HG03520 (cell line): ENCODE measurements around the gene VWA3B.
"Not testable (repeated sequence)": the region's sequence is repeated elsewhere in the genome, so short reads cannot be mapped to it uniquely, and the experiment has no call there.

ENCODE experiments used
- ATAC-seq: cut with Tn5 transposase; IDR thresholded peaks from one replicate; pipeline ENCODE4 v1.9.1; 2021; ENCODE audit warnings: mild to moderate bottlenecking, moderate library complexity; ENCODE audit not compliant: unreplicated experiment

Gene VWA3B

DNA sequence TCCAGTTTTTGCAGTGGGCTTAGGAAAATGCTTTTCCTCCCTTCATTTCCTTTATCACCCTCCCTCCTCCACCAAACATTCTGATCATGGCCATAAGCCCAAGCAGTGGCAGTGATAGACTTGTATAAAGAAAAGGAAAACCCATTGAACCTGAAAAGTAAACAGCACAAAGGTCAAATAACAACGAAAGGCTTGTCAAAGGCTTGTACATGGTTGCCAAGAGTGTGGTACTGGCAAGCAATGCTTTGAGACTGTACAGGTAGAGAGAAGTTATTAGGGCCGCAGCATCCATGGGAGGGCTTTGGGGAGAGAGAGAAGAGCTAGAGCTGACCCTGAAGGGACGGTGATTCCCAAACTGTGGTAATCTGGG lies 2.1 kb upstream of the VWA3B start:
- ATAC-seq = no peak

DNA sequence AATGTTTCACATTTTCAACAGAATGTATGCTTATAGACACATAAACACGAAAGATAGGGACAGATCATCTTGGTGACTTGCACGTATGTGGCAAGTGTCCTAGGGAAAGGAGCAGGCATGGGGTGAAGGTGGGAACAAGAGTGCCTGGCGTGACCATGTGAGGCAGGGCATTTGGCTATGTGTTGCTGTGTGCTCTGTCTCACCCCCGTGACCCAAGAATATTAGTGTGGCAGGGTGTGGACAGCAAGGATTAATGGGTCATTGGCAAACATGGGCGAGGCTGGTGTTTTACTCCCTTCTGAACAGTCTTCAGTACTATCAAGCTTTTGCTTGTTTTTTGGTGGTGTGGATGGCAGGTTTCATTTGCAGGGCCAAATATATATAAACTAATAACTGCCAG lies 1.3 kb upstream of the VWA3B start:
- no peak for ATAC-seq

DNA sequence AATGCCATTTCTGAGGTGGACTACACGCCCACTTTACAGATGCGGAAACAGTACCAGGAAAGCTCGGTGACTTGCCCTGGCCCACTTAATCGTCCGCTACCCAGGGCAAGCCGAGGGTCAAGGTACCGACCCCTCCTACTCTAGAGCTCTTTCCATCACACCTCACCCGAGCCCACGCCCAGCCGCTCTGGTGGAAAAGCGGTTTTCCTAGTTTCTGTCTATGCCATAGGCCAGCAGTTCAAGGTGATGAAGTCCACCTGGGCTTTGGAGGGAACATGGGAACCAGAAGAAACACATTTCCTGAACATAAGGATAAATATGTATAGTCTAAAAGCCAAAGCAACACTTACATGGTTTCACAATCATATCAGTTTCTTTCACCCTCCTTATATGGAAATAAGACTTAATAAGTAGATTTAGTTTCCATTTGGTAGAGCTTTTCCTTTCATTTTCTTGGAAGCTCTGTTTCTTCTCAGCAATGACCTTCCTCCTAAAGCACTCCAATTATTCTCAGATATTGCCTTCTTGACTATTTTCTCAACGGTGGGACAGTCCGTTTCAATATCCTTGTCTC lies 567 bp downstream of the VWA3B start:
- no peak for ATAC-seq

DNA sequence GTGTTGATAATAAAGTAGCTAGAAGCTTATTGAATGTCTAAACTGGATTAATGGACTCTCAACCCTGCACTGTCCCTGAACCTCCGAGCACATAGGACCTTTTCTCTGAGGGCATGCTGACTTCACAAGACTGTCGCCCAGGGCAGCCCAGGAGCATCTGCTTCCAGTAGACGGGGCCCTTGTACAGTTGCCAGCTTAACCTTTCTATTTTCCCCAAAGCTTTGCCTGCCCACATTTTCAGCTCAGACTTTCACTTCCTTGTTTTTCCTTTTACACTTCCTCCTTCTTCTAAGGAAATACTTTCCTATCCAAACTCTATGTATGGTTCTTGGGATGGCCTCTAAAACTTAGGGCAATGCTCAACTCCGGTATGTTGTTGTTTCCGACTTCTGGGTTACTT lies 1.3 kb downstream of the VWA3B start:
- no peak for ATAC-seq

DNA sequence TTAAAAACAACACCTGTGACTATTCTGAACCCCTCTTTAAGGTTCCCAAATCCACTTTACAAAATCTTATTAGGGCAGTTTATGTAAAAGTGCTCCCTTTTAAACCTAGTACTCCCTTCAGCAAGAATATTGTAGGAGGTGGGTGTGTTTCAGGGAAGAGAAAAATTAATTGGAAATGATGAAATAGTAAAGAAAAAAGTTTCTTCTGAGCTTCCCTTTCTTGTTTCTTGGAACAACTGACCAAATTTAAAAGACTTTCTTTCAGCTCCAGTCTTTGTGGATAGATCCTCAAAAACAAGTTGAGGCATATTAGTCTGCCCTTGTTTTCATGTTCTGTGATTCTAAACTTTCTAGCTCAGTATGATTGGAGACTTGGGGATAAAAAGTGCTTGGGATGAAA lies 3.0 kb downstream of the VWA3B start:
- no peak for ATAC-seq

DNA sequence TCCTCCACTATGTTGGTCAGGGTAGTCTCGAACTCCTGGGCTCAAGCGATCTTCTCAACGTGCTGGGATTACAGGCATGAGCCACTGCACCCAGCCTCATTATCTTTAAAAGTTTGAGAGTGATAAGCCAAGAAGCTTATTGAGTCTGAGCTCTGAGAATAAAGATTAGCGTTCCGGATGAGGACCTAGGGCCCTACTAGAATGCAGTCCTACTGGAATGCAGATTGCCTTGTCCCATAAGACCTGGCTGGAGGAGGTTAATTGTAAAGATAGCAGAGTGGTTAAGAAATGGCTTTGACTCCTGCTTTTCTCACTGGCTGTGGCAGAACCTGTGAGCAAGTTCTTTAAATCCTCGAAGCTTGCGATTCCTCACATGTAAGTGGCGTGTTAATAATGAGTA lies 4.0 kb downstream of the VWA3B start:
- no peak for ATAC-seq

DNA sequence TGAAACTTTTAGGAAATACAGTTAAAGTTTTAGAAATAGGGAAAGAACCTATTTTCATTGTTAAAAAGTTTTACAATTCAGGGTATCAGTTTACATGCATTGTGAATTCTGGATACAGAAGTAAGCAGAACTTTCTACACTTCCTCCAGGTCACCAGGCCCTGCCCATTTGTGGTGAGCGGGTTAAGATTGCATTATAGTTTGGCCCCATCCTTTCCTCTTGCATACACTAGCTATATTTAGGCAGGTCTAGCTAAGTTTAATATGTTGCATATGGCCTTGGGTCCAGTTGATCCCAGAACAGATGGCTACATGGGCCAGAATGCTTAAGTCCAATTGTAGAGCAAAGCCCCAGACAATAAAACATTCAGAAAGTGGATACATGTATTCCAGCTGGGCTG lies 4.8 kb downstream of the VWA3B start:
- no peak for ATAC-seq

DNA sequence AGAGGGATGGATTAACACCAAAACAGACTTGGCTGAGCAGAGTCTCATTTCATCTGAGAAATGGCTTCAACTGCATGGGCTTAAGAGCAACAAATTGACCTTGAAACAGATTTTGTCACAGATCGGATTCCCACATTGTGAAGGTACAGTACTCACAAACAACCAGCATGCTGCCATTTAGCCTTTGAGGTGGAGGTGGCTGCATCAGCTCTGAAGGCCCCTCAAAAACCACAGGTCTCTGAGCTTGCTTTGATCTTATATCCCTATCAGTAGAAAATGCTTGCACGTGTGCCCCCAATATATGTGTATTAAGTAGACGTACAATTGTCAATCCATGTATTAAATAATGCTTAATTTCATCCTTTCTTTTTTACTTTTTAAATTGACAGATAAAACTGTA lies 6.2 kb downstream of the VWA3B start:
- ATAC-seq = no peak

DNA sequence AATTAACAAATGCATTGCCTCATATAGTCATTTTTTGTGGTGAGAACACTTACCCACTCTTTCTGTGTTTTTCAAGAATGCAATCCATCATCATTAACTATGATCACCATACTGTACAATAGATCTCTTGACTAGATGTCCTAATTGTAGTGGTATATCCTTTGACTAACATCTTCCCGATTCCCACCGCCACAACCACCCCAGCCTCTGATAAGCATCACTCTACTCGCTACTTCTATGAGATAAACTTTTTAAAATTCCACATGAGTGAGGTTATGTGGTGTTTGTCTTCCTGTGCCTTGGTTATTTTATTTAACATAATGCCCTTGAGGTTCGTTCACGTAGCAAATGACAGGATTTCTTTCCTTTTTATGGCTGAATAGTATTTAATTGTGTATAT lies 6.6 kb downstream of the VWA3B start:
- ATAC-seq = no peak

DNA sequence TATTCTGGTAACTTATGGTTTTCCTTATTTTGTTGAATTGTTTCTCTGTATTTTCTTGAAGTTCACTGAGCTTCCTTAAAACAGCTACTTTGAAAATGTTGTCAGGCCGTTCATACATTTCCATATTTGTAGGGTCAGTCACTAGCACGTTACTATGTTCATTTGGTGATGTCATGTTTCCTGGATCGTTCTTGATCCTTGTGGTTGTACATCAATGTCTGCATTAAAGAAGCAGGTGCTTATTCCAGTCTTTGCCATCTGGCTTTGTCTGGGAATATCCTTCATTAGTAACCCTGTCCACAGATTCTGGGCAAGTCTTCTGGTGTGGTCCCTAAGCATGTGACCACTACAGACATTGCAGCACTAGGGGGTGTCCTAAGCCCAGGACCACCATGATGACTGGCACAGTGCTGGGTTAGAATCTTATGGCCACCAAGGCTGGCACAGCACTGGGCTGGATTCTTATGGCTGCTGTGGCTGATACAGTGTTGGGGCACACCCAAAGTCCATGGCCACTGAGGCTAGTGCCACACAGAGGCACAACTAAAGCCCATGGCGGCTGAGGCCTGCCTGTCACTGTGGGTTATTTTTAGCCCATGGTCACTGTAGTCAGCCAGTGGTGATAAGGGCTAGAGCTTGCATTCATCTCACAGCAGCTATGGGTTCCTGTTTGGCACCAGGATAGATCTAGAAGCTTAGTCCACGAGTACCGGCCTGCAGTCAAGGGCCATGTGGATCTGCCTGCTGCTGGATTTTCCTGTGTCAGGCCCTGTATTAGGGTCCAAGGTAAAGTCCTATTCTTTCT lies 13.2 kb downstream of the VWA3B start:
- ATAC-seq = no peak

DNA sequence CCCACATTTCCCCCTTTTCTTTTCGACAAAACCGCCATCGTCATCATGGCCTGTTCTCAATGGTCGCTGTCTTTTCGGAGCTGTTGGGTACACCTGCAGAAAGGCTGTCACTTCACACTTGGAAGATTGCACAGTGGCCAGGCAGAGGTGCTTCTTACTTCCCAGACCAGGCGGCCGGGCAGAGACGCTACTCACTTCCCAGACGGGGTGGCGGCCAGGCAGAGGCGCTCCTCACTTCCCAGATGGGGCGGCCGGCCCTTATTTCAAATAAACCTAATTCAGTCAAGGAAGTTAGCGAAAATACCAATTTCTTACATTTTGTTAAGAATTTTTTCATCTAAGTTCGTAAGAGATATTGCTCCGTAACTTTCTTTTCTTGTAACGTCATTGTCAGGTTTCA lies 15.3 kb downstream of the VWA3B start:
- not testable (repeated sequence) for ATAC-seq

DNA sequence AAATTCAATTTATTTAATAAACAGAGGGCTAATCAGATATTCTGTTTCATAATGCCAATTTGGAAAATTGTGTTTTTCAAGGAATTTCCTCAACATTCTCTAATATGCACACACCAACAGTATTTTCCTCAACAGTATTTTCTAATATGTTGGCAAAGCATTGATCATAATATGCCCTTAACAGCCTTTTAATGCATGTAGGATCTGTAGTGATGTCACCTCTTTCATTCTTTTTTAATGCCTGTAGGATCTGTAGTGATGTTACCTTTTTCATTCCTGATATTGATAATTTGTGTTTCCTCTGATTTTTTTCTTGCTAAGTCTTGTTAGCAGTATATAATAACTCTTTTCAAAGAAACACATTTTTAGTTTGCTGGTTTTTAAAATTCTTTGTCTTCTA lies 15.9 kb downstream of the VWA3B start:
- ATAC-seq = no peak

DNA sequence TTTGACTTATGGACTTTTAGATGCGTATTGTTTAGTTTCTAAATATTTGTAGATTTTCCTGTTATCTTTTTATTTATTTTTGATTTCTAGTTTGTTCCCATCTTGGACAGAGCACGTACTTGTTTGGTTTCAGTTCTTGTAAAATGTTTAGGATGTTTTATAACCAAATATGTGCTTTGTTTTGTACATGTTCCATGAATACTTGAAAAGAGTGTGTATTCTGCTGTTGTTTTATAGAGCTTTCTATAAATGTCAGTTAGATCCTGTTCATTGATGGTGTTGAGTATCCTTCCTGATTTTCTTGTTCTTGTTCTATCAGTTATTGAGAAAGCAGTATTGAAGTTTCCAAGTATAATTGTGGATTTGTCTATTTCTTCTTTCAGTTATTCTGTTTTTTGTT lies 21.1 kb downstream of the VWA3B start:
- ATAC-seq = no peak

DNA sequence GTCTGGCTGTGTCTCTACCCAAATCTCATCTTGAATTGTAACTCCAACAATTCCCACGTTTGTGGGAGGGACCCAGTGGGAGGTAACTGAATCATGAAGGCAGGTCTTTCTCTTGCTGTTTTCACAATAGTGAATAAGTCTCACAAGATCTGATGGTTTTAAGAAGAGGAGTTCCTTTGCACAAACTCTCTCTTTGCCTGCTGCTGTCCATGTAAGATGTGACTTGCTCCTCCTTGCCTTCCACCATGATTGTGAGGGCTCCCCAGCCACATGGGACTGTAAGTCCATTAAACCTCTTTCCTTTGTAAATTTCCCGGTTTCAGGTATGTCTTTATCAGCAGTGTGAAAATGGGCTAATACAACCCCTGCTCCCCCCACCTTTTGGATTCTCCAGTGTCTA lies 23.8 kb downstream of the VWA3B start:
- no peak for ATAC-seq

DNA sequence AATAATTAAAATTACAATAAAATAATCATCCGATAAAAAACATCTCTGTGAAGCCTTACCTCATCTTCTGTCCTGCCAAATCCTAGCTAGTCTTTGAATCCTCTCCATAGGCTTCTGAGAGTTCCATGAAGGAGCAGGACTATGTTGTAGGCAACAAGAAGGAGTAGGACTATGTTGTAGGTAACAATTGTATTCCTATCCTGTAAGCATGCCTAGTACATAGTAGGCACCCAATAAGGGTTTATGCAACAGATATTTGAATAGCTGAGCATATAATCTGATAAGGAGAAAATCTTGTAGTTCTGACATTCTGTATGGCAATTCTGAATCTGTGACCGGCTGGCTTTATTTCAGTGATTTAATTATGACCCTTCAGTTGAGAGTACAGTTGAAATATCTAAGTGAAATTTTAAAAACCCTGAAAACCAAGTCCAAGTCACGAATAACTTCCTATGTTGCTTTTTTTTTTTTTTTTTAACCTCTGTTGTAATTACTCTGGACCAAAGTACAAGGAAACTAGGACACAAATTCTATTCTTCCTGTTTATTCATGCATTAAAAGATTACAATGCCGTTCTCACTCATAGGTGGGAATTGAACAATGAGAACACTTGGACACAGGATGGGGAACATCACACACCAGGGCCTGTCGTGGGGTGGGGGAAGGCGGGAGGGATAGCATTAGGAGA lies 27.8 kb downstream of the VWA3B start:
- ATAC-seq = no peak

DNA sequence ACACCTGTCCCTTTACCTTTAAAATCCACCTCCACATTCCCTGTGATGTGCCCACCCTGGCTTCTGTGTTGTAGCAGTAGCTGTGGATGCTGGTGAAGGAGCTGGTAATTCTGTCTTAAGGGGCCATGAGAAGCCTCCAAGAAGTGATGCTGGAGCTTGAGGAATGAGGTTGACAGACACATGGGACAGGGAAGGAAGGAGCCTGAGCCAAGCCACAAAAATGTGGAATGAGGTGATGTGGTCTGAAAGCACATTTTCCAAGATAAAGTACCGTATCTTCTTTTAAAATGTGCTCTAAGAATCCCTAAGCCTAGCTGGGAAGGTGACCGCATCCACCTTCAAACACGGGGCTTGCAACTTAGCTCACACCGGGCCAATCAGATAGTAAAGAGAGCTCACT lies 31.2 kb downstream of the VWA3B start:
- no peak for ATAC-seq

DNA sequence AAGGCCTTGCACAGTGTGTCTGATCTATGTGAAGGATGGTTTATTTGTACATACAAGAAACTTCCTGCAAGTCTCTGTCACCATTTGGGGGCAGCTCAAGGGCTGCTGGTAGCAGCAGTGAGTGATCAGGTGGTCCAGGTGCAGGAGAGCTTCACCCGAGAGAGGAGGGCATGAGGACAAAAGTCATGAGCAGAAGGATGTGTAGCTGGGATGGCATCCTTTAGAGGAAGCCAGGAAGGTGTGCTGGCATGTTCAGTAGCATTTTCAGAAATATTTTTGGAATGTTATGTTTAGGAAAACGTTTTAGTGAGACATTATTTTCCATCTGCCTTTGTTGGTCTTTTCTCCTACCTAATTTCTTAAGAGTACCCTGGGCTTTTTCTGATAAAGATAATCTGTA lies 31.9 kb downstream of the VWA3B start:
- no peak for ATAC-seq

DNA sequence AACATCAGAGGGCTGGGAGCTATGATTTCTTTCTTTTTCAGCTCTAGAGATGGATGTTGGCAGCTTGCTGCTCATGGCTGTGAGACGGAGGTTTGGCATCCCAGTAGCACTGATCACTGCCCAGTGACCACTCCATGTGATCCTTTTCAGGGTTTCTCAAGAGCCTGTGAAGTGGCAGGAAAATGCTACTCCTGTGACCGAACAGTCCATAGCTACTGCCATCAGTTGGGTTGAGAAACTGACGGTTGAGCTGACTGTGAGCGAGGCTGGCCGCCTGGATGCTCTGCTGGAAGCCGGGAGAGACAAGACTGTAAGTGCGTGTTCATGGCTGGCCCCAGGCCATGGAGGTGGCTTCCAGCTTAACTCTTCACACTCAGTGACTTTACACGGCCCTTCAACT lies 34.2 kb downstream of the VWA3B start:
- no peak for ATAC-seq

DNA sequence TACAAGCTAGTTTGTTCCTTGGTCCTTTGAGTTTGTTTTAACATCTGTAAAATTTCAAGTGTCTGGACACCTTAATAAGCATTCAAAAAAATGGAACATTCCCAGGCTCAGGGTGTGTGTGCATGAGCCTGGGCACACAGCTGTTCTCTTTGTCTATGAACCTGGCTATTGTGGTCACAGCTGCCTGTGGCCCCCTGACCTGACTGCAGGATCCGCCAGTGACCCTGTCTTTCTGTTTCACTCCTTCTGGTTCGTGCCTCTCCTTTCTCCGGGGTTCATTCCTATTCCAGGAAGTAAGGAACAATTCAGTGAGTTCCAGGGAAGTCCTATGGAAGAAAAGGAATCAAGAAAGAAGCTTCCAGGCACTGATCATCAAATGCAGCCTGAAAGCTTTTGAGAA lies 35.6 kb downstream of the VWA3B start:
- no peak for ATAC-seq

DNA sequence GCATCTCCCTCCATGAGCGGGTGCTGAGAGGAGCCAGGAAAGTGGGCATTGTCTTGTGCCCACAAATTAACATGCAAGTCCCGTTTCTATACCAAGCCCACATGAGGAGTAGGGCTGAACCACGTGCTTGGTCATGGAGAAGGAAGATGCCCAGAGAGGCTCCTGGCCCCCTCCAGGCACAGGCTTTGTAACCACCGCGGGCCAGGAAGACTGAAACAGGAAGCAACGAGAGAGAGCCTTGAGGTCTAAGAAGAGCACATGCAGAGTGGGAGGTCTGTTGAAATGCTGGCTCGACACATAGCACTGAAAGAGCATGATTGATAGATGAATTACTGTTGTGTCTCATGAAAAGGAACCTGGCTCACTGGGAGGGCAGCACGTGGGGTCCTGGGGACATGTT lies 36.3 kb downstream of the VWA3B start:
- no peak for ATAC-seq

DNA sequence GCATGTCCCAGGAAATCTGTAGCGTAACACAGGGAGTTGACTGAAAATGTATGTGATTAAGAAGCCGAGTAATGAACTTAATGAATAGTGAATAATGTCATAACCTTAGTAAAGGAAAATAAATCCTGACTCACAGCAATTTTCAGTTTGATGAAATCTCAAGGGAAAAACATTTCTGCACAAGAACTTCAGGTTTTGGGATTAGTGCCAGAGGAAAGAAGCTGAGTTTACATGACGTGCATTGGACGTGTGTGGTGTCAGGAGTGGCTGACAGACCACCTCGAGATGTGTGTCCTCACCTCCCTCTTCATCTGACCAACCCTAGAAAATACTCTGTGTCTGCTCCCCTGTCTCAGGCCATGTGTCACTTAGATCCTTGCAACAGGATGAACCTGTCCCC lies 39.1 kb downstream of the VWA3B start:
- ATAC-seq = no peak

DNA sequence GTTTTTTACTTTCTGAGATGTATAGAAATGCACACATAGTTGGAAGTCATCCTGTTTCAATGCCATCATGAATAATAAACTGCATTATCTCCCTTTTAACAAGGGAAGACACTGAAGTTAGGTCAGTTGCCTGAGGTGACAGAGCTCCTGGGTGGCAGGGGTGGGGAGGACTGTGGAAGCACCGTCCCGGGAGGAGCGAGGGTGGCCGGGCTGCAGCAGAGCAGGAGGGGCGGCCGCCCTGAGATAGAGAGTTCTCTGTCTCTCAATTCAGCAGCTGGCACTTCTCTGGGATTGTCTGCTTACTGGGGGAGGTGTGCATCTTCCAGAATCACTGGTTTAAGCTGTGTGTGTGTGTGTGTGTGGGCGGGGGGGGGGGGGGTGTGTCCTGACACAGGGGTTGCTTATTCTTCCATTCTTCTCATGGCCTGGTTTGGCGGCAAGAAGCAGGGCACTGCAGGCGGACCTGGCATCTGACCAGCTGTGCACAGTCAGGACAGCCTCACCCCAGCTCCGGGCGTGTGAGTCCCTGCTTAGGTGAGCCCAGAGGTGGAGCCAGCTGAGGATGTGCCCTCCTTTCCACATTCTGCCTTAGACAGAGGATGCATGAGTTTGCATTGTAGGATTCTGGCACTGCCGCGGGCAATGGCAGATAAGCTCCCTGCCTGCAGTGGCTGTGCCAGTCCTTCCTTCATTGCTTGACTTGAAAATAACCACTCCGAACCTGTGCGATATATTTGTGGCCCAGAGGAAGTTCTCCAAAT lies 40.4 kb downstream of the VWA3B start:
- ATAC-seq = no peak
